Stimulated activated CD4-positive, alpha-beta T cell treated with anti-CD3 and anti-CD28 coated beads, Interleukin-4, amount 100 ng/mL, for 24 hours (primary cell): ENCODE data around the gene CNTN5.

Experiments
- DNase-seq: peaks from one replicate; pipeline ENCODE4 v3.0.0-alpha.2; 2020

The CNTN5 gene

GRCh38 chr11:100119176-100119575 is 1098.4 kb downstream of the CNTN5 start:
- no peak for DNase-seq

DNA sequence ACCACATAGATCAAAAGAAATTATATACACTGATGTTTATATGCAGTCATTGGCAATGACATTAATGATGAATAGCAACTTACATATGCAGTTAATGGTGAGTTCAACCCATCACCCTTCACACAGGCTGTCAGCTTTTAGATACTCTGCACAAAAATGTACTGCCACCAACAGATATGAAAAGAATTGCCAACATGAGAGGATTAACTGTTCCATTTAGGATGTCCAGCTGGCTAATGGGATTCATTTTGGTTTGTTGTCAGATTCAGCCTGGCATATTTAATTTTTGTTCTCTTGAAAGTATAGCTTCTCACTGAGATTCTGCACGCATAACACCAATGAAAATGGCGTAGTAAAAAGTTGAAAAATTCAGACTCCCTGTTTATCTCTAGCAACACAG is 1112.4 kb downstream of the CNTN5 start:
- DNase-seq, result no peak

DNA sequence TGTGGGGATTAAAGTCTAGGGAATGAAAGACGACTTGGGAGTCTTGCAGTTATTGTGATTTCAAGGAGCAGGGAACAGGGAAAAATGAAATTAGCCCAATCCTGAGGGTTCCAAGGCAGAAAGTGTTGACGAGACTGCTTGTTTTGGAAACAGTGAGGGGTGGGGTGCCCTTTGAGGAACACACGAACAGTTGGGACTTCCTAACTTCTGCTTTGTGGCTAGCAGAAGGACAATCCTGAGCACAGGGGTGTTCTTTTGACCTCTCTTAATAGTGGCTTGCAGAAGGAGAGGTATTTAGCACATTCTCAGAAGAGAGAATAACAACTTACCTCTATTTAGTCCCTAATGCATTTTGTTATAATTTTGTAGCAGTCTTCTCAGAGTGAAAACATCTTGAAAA is 1120.5 kb downstream of the CNTN5 start:
- DNase-seq, result no peak

DNA sequence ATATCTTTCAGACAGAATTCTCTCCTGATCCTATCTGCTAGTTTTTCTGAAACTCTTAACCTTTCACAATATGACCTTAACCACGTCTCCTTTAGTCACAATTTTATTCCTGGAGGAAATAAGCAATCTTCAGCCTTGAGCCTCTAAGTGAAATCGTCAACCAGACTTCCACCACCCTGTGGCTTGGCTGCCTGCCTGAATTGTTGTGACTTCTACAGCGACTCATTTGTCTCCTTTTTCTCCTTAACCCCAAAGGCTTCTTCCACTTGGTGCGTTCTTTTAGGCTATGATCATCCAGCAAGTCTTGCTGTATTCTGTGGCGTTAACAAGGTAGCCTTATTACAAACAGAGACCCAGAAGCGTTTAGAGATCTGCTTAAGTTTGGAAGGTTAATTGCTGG is 1131.2 kb downstream of the CNTN5 start:
- DNase-seq, result no peak

GRCh38 chr11:100152766-100153165 is 1132.0 kb downstream of the CNTN5 start:
- DNase-seq, result no peak

DNA sequence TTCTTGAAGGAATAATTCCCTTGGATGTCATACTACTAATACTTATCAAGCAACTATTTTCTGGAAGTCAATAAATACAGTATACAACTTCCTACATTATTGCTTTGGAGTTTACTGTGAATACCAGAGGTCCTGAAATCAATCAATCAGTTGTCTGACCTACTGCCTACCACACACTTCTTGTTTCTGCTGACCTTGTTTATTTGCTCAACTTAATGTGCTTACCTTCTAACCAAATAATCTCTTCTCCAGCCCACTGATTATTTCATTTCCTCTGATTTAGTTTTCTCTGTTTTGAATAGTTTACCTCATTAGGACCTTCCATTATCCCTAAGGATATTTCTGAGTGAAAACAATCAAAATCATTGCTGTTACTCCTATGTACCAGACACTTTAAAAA is 1142.7 kb downstream of the CNTN5 start:
- DNase-seq, result no peak

DNA sequence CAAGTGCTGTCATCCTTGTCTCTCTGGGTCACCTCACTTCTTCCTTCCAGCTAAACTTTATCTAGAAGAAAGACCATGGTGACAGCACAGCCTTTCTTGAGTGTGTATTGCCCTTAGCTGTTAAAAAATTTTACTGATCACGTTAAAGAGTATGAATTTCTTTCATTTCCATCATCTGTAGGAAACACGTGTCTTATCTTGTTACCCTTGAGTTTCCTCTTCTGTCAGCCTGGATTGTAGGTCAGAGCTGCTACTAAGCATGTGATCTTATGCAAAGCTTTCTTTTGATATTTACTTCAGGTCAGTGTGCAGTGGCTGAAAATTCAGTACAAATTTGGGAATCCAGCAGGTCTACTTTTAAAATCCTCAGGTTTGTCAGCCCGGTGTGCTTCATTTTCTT is 1154.1 kb downstream of the CNTN5 start:
- no peak for DNase-seq

DNA sequence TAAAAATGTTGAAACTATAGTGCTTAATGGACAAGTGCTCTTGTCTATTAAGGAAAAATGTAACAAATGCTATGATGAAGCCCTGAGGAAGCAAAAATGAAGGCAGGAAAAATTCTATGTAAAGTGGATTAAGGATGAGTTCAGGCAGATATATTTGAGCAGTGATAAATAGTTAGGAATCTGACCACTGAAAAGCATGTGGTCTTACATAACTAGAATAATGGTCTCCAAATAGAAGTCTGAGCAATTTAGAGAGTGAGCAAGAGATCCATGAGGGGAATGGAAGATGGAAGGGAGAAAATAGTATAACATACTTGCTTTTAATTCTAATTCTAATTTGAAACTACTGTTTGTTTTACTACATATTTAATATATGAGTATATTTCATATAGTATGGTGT is 1155.7 kb downstream of the CNTN5 start:
- no peak for DNase-seq

DNA sequence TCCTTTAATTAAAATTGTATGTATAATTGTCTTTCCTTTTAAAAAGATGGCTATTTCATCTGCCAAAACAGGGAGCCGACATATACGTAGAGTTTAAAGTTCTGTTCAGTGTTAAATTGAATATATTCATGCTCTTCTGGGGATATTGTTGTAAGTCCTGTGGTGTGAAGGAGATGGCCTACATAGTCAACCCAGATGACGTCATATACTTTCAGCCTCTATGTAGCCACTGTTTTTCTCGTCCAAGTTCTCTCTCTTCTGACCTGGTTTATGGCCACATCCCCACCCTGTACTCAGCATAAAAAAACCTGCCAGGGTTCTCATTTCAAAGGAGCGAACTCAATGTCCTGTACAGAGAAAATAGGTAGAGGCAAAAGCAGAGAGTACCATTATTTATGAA is 1156.9 kb downstream of the CNTN5 start:
- DNase-seq, result no peak

DNA sequence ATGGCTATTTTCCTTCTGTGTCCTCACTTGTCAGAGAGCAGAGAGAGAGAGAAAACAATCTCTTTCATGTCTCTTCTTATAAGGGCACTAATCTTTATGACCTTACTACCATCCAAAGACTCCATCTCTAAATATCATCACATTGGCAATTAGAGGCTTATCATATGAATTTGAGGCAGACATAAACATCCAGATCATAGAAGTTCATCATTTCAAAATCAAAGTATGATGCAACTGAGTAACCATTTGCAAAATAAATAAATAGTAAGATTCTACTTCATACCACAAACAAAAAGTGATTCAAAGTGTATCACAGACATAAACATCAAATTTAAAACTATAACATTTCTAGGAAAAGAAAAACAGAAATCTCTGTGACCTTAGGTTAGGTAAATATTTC is 1161.6 kb downstream of the CNTN5 start:
- no peak for DNase-seq

GRCh38 chr11:100182927-100183326 is 1162.2 kb downstream of the CNTN5 start:
- DNase-seq, result no peak

DNA sequence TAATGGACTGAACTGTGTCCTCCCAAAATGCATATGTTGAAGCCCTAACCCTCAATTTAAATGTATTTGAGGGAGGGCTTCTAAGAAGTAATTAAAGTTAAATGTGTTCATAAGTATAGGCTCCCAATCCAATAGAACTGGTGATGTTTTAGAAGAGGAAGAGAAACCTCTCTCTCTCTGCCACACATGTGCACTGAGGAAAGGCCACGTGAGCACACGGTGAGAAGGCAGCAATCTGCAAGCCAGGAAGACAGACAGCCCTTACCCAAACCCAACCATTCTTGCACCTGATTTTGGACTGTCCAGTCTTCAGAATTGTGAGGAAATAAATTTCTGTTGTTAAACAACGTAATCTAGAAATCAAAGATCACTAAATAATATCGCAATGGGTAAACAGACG is 1164.8 kb downstream of the CNTN5 start:
- no peak for DNase-seq

DNA sequence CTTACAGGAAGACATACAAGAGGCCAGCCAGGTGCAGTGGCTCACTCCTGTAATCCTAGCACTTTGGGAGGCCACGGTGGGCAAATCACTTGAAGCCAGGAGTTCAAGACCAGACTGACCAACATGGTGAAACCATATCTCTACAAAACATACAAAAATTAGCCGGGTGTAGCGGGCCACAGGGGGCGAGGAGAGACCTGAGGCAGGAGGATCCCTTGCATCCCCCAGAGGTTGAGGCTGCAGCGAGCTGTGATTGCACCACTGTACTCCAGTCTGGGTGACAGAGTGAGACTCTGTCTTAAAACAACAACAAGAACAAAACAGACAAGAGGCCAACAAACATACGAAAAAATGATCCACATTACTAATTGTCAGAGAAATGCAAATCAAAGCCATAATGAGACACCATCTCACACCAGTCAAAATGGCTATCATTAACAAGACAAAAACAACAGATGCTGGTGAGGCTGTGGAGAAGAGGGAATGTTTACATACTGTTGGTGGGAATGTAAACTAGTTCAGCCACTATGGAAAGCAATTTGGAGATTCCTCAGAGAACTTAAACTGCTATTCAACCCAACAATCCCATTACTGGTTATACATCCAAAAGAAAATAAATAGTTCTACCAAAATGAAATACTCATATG is 1167.5 kb downstream of the CNTN5 start:
- DNase-seq, result no peak

DNA sequence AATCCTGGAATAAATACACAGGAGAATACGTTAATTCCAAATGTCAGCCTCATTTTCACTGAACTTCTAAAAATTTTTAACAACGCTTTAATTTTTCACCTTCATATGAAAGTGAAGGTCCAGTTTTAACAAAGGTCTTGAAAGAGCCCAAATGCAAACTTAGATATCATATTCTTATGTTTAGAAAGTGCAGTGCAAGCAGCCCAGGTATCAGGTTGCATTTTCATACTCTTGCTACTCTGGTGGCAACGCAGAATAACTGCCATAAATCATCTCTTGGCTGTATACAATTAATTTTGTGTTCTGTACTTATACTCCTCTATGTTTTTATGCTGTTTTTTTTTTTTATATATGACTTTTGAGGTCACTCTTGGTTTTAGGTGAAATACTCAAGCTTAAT is 1169.6 kb downstream of the CNTN5 start:
- no peak for DNase-seq

- no peak for DNase-seq
Observed at GRCh38 chr11:100192181-100192580, 1171.4 kb downstream of the CNTN5 start.

GRCh38 chr11:100203789-100204188 is 1183.0 kb downstream of the CNTN5 start:
- no peak for DNase-seq

DNA sequence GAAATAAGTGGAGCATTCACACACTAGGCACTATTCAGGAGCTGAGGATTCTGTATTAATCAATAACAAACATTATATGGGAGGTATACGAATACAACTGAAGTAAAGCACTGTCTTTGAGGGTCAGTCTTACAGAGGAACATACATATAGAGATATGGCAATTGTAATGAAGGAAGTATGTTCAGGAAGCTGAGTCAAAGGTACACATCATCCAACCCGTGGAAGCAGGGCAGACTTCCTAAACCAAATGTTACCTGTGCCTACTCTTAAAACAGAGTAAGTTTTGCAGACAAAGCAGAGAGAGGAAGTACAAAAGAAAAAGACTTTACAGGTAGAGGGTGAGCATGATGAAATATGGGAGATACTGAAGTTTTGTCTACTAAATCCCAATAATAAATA is 1185.2 kb downstream of the CNTN5 start:
- no peak for DNase-seq

GRCh38 chr11:100208207-100208606 is 1187.5 kb downstream of the CNTN5 start:
- DNase-seq, result no peak

DNA sequence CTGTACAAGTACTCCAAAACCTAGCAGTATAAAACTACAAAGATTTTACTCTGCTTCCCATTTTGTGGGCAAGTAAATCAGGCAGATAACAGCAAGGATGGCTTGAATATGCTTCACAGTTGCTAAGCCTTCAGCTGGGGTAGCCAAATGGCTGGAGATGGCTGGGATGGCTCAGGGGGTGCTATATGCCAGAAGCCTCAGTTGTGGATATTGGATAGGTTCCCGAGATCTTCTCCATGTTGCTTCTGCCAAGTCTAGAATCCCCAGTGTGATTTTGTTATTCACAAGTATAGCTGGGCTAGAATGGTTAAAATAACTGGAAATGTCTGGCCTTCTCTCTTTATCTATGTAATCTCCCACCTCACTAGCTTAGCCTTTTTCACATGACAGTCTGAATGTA is 1194.0 kb downstream of the CNTN5 start:
- no peak for DNase-seq

- no peak for DNase-seq
Observed at GRCh38 chr11:100220801-100221200, 1200.1 kb downstream of the CNTN5 start.

DNA sequence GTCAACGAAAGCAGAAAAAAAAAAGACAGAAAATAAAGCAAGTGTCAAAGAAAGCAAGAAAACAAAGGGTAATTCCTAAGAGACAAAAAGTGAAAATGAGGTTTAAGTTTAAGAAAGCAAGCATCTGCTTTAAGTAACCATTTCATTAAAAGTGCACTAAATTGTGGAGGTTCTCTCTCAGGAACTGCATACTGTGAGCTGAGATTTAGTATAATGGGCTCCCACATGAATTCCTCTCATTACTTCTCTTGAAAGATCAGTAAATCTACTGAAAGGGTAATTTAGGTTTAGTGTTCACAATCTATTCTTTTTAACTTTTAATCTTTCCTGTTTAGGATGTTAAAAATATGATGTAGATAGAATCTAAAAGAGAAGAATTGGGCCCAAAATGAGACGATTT is 1201.0 kb downstream of the CNTN5 start:
- DNase-seq, result no peak

- DNase-seq, result no peak
Observed at GRCh38 chr11:100224541-100225034, 1203.8 kb downstream of the CNTN5 start.

DNA sequence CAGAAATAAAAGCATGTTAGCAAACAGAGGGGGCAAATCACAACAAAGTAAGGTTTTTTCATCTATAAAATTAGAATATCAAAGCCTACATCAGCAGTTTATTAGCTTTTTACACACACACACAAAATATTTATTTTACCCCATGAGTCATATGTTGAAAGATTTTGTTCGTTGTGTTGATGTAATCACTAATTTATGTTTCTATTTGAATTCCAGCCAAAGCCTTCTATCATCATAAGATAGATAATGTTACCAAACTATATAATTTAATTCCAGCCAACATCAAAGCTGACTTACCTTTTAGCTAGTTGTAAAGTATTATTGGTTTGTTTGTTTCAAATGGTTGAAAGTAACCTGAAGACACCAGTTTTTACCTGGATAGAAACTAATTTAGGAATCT is 1208.3 kb downstream of the CNTN5 start:
- DNase-seq, result no peak

DNA sequence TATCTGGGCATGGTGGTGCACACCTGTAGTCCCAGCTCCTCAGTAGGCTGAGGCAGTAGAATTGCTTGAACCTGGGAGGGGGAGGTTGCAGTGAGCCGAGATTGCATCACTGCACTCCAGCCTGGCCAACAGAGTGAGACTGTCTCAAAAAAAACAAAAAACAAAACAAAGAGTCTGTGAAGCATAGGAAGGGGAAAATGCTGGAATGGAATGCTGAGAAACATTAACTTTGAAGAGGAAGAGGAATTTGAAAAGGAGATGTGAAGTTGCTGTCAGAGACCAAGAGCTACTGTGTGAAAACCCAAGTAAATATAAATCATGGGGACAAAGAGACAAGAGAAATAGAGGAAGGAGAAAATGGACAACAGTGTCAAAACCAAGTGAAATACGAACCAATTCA is 1211.3 kb downstream of the CNTN5 start:
- DNase-seq, result no peak

DNA sequence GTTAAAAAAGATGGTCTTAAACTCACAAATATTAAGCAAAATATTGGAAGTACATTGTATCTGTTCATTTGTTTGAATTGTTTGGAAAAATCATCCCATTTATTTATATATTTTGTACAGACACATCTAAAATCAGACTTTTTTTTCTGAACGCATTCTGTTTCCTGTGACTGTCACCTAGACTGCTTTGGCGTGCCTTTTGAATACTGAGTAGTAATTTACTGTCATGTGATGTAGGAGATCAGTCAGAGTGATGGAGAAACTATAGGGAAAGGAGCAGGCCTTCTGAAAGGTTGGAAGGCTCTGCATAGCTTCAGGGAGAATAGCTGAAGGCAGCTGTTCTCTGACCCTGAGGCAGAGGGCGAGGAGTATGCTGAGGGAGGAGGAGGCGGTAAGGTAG is 1214.3 kb downstream of the CNTN5 start:
- DNase-seq, result no peak
